ENCODE results near the gene PKD2.

- TF ChIP-seq POLR2A (IDR thresholded peaks at IDR 0.05; ENCODE audit: low read depth, low read length), result no peak
- no peak for TF ChIP-seq TAF1 (IDR thresholded peaks at IDR 0.05; ENCODE audit: borderline replicate concordance, low read depth, low read length)
Measured at GRCh38 chr4:88098993-88099752, 91.7 kb downstream of the PKD2 start.

Measured in GM12892 (cell line).